GM18861 (cell line): Measurements from ENCODE around the gene BMPR1A.

Experiments
- ATAC-seq: cut with Tn5 transposase; IDR thresholded peaks from one replicate; pipeline ENCODE4 v1.9.1; 2021; ENCODE audit not compliant: unreplicated experiment

BMPR1A gene

GRCh38 chr10:86756511-86757112, at the start of gene BMPR1A:
BMPR1A (plus strand) TSS chr10:86756619; CDS start chr10:86876019, 119,400 bp downstream.
- peak; percentile 18 for ATAC-seq

GRCh38 chr10:86706977-86707376, 49.4 kb upstream of the BMPR1A start:
- no peak for ATAC-seq

- ATAC-seq = no peak
These were observed 48.9 kb upstream of the BMPR1A start for GRCh38 chr10:86707505-86707904.

GRCh38 chr10:86708068-86708782, 48.2 kb upstream of the BMPR1A start:
- ATAC-seq = no peak

- no peak for ATAC-seq
These were observed 47.5 kb upstream of the BMPR1A start for GRCh38 chr10:86708783-86709380.

- no peak for ATAC-seq
These were observed 46.8 kb upstream of the BMPR1A start for GRCh38 chr10:86709396-86710185.

GRCh38 chr10:86710987-86711512, 45.4 kb upstream of the BMPR1A start:
- peak; percentile 84 for ATAC-seq

GRCh38 chr10:86711513-86712316, 44.7 kb upstream of the BMPR1A start:
- ATAC-seq = peak; percentile 36

- ATAC-seq = no peak
These were observed 44.1 kb upstream of the BMPR1A start for GRCh38 chr10:86712317-86712707.

- ATAC-seq = no peak
These were observed 41.1 kb upstream of the BMPR1A start for GRCh38 chr10:86715156-86715795.

GRCh38 chr10:86715836-86716235, 40.6 kb upstream of the BMPR1A start:
- ATAC-seq = no peak

- no peak for ATAC-seq
These were observed 40.0 kb upstream of the BMPR1A start for GRCh38 chr10:86716466-86716865.

GRCh38 chr10:86718556-86718955, 37.9 kb upstream of the BMPR1A start:
- ATAC-seq = no peak

- ATAC-seq = no peak
These were observed 35.2 kb upstream of the BMPR1A start for GRCh38 chr10:86721232-86721631.

- no peak for ATAC-seq
These were observed 33.4 kb upstream of the BMPR1A start for GRCh38 chr10:86723009-86723408.

- ATAC-seq = no peak
These were observed 32.0 kb upstream of the BMPR1A start for GRCh38 chr10:86724445-86724844.

GRCh38 chr10:86725980-86726676, 30.3 kb upstream of the BMPR1A start:
- ATAC-seq = no peak

- ATAC-seq = no peak
These were observed 29.8 kb upstream of the BMPR1A start for GRCh38 chr10:86726677-86726999.

- ATAC-seq = no peak
These were observed 28.9 kb upstream of the BMPR1A start for GRCh38 chr10:86727470-86727869.

GRCh38 chr10:86728056-86728455, 28.4 kb upstream of the BMPR1A start:
- no peak for ATAC-seq
